Activated CD4-positive, alpha-beta T cell treated with anti-CD3 and anti-CD28 coated beads, Interleukin-2, amount 50 U/mL, for 4 hours (primary cell): ENCODE results near the gene NT5C1B.
"Not testable (repeated sequence)": the region's sequence is repeated elsewhere in the genome, so short reads cannot be mapped to it uniquely, and the experiment has no call there.

ENCODE experiments used
- DNase-seq, 2 experiments: peaks; one replicate each; pipeline ENCODE4 v3.0.0-alpha.2; 2020

NT5C1B gene

DNA sequence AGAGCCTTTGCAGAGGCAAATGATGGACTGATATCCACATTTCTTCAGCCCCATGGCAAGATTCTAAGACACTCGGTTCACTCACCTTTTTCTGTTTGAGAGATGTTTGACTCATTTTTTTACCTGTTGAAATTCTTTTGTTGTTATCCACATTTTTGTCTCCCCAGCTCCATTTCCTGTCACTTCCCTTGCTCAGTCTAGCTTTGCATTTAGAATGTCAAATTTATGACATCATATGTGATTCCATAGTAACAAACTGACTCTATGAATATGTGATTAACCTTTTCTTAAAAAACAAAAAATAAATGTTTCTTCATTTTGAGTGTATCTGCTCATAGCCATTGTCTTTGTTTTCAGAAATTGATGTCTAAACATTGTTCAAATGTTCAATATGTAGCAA is at the start of gene NT5C1B:
Gene NT5C1B, minus strand, starts transcription at position 216 of the 400 bp plus-strand sequence. Its CDS starts 101 bp downstream, at position 115.
- no peak for DNase-seq

DNA sequence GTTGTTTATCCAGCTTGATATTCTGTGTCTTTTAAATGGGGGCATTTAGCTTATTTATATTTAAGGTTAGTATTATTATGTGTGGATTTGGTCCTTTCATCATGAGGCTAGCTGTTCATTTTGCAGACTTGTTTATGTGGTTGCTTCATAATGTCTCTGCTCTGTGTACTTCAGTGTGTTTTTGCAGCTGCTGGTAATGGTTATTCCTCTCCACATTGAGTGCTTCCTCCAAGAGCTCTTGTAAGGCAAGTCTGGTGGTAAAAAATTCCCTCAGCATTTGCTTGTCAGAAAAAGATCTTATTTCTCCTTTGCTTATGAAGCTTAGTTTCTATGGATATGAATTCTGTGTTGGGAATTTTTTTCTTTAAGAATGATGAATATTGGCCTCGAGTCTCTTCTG is 47.8 kb upstream of the NT5C1B start:
- no peak for DNase-seq

DNA sequence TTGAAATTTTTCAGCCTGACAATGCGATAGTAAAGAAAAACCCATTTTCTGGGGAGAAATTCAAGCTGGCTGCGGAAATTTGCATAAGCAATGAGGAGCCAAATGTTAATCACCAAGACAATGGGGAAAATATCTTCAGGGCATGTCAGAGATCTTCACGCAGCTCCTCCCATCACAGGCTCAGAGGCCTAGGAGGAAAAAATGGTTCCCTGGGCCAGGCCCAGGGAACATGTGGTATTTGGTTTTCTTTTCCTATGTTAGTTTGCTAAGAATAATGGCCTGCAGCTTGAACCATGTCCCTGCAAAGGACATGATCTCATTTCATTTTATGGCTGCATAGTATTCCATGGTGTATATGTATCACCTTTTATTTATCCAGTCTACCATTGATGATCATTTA is 43.3 kb upstream of the NT5C1B start:
- DNase-seq, result not testable (repeated sequence)

DNA sequence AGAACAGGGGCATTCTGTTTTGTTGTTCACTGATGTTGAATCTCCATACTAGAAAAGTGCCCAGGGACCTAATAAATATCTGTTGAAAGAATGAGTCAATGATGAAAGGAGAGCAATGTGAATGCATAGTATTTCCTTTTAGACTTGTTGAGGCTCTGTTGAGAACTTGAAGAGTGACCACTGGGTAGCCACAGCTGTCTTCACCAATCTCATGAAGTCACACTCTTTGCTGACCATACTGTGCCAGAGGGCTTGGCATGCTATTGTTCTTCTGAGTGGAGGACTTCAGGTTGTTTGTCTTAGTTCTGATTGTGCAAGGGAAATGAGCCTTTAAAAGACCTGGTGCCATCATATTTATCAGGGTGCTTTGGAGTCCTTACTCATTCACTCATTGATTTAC is 41.6 kb upstream of the NT5C1B start:
- no peak for DNase-seq

DNA sequence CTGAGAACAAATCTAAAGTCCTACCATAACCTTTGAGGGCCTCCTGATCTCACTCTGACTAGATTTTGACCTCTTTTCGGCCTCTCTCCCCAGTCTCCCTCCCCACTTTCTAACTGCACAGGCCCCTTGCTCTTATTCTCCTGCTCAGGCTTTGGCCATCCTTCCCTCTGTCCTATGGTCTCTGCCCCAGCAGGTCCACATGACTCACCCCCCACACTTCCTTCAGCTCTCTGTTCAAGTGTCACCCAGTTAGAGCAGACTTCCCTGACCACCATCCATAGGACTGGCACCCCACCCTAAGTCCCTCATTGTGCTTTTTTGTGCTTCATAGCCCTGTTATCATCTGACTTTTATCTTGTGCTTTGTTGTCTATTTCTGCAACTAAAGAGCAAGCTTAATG is 41.2 kb upstream of the NT5C1B start:
- no peak for DNase-seq

DNA sequence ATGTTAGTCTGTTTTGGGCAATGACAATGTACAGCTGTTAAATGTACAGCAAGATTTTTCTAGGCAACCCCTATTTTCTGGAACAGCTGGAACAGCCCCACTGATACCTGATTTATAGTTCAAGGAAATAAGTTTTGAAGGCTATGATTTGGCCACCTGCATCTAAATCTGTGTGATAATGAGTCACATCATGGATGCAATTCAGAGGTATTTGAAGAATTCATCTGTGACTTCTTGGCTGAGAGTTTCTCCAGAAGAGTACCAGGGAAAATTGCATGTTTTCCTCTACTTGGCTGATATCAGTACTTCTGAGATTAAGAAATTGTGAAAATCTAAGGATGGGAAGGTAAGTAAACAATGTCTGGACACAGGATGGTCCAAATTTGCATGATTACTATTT is 40.7 kb upstream of the NT5C1B start:
- no peak for DNase-seq

DNA sequence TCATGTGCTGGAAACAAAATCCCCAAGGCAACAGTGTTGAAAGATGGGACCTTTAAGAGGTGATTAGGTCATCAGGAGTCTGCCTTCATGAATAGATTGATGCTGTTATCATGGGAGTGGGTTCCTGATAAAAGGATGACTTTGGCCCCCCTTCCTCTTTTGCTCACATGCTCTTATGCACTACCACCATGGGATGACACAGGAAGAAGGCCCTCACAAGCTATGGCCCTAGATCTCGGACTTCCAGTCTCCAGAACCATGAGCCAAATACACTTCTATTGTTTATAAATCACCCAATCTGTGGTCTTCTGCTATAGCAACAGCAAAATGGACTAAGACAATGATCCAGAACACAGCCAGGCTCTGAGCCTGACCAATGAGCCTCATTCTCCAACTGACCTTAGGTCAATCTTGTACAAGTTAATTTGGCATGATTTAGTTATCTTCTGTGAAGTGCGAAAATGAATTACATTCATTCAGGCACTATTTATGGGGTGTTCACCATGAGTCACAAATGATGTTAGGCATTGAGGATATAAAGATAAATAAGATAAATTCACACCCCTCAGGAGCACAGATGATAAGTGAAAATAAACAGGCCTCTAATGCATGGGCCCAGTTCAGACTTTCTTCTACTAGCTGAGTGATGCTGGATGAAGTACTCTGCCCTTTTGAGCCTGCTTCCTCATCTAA is 37.7 kb upstream of the NT5C1B start:
- DNase-seq, result no peak

DNA sequence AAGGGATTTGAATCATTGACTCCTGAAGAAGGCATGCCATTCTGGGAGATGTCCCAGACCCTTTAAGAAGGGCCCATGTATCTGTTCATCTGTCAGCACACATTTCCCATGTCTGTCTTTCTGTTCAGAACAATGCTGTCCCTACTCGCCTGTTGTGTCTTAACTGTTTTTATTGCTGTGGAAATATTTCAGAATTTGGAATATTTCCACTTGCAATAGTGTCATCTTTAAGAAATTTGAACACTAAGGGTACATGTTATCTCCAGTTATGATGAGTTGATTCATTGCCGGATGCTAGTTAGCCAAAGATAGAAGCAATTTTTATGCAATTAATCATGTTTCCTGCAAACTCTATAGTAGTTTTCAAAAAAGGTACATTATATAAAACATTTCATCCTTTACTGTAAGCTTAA is 36.9 kb upstream of the NT5C1B start:
- no peak for DNase-seq

DNA sequence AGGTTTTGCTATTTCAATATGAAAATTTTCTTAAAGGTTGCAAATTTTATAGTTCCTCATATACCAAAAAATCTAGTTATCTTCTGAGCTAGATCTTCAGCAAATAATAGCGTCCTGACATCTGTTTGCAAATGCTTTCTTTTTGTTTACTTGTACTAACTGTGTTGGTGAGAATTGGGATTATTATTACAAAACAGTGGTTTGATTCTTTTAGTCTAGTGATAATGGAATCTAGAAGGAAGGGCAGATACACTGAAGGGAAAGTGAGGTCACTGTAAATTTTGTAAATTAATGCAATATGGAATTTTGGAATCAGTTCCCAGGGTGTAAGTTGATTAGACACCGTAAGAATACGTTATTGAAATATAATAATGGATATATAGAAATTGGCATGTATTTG is 36.2 kb upstream of the NT5C1B start:
- no peak for DNase-seq

DNA sequence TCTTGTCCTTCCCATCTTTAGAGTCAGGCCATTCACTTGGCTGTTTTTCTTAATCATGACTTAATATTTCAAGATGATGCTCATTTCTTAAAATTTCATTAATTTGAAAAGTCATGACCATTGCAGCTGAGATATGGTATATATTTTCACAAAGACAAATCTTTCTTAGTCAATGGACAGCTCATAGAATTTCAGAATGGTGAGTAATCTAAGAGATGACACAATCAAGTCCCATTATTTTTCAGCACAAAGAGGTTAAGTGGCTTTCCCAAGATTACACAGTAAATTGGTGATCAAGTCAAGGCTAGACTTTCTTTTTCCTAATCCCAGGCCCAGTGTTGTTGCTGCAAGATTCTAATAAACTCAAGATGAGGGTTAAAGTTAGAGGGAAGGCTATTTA is 34.4 kb upstream of the NT5C1B start:
- DNase-seq, result no peak

DNA sequence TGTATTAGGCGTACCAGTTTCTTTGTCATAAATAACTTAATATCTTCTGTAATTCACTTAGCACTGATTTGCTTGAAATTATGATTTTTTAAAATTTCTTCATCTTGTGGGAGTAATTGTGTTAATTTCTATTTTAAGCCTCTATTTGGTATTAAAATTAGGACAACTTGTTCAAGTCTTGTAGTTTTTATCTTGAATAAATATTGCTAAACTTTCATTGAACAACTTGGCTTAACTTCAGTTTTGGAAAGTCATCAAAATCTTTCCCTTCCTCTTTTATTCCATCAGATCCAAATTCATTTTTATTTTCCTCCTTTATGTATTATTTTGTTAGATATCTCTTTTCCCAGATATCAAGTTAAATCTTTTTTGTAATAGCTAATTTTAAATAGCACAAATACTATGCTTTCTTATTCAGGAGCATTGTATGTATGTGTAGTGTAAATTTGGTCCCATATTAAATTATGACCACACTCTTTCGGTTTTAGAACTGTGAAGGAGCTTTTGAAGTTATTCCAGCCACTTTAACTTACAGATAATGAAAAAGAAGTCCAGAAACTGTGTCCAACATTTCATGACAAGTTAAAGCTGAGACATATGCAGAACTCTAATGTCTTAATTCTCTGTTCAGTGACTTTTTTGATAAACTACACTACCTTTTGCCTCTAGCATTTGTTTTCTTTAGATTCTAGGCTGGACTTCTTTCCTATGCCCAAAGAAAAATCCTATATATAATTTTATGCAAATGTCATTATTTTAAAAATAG is 31.7 kb upstream of the NT5C1B start:
- no peak for DNase-seq

DNA sequence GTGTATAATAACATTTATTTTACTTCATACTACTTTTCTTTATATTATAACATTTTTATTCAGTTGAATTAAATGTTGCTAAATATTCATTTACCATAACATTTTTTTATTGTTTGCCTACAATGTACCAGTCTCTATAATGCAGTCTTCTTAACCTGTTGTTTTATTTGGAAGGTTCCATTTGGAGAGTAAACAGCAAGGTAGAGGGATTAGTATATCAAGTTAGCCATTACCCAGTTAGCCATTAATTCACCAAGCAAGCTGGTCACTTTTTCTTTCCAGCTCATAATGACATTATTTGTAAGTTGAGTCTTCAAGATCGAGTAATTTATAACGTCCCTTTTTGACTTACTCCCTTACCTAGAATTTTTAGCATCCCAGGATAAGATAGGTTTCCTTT is 29.7 kb upstream of the NT5C1B start:
- no peak for DNase-seq

DNA sequence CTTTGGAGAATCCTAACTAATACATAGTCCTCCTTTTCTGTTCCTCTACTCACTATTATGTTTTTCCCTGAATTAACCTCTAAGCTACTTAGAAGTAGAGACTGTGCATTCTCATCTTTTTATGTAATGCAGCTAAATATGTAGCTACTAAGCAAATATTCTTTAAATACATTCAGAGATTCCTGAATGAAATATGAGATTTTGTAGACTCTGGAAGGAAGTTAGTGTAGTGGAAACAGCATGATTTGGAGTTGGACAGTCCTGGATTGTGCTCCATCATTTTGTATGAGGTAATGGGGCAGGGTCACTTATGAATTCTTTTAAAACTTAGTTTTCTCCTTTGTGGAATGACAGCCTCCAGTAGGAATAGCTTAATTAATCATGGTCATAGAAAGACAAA is 24.7 kb upstream of the NT5C1B start:
- no peak for DNase-seq

DNA sequence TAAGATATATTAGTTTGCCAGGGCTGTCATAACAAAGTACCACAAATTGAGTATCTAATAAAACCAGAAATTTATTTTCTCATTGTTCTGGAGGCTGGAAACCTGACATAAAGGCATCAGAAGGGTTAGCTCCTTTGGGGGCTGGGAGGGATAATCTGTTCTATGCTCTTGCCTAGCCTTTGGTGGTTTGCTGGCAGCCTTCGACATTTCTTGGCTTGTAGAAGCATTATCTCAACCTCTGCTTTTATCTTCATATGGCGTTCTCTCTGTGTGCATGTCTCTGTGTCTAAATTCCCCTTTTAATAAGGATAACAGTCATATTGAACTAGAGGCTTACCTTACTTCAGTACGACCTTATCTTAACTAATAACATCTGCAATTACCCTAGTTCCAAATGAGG is 22.8 kb upstream of the NT5C1B start:
- DNase-seq, result no peak

DNA sequence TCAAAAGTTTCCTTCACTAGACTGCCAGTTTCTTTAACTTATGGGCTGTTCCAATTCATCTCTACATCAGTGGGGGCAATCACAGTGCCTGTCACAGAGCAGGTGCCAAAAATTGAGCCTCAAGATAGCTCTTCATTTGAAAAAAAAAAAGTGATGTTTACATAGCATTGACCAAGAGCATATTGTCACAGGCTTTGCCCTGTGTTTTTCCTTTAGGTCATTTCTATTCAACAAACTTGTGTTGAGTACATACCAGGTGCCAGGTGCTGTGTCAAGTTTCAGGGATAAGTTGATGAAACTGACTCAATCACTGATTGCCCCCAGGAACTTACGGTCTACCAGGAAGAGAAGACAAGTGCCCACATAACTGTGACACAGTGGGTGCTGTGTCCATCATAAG is 22.2 kb upstream of the NT5C1B start:
- DNase-seq, result no peak

DNA sequence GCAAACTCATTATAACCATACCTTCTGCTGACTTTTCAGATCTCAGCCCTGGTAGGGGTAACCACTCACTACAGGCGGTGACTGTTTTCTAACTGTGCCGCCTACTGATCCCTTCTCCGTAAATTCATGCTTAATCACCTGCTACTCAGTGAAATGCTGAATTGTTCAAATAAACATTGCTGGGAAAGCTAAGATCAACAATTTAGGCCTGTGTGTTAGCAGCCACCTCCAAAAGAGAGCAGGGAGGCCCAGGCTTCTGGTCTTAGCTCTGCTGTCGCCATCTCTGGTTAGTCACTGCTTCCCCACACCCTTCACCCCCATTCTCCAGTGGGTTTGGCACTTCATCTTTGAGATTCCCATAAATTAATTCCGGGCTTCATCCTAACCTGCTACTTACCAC is 21.8 kb upstream of the NT5C1B start:
- no peak for DNase-seq

DNA sequence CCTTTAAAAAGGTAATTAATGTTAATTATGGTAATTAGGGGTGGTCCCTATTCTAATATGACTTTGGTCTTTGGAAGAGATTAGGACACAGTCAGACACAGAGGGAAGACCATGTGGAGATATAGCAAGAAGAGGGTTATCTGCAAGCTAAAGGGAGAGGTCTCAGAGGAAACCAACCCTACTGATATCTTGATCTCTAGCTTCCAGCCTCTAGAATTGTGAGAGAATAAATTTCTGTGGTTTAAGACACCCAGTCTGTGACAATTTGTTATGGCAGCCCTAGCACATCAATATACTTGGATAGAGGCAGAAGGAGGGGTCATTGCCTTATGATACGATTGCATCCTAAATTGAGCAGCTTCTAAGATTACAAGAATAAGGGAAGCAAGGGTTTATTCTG is 21.3 kb upstream of the NT5C1B start:
- no peak for DNase-seq

DNA sequence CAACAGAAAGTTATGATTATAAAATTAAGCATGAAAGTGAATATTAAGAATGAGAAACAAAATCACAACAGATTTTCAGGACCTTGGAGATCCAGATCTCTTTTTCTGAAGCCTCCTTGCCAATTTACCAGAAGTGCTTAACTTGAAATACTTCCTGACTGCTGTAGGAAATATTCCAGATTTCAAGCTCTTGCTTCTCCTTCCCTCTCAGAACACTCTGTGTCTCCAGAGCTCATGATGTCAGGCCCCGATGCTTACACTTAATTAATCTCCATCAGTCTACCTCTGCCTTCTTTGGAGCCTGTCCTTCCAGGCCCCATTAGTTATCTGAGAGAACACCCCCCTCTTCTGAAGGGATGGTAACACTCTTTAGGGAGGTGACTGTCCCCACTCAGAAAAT is 20.7 kb upstream of the NT5C1B start:
- DNase-seq, result no peak

DNA sequence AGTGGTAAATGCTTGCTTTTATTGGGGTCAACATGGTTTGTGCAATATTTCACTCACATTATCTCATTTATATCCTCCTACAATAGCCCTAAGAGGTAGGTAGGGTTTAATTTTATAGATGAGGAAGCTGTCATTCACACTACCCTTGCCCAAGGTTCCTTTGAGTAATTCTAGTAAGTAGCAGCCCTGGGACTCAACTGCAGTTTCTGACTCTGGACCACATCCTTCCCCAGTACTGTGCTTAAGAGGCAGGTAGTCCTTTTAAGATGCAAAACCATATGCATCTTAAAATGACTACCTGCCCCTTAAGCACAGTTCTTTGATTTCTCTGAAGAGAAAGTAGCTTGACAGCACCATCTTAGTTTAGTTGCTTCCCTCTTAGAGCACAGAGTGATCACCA is 15.7 kb upstream of the NT5C1B start:
- no peak for DNase-seq

DNA sequence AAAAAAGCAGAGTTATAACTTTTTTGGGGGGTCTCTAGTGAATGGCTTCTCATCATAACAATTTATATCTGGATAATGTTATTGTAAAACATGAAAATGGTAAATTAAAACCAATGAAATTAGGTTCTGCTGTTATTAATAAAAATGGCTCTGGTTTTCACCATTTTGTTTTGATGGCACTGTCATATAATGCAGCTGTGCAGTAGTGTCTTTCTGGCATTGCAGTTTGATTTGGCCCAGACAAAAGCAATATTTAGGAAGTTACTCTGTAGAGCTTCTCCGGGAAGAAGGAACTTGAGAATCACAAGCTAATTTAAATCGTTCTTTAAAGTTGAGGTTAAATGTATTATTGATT is 15.1 kb upstream of the NT5C1B start:
- DNase-seq, result no peak

DNA sequence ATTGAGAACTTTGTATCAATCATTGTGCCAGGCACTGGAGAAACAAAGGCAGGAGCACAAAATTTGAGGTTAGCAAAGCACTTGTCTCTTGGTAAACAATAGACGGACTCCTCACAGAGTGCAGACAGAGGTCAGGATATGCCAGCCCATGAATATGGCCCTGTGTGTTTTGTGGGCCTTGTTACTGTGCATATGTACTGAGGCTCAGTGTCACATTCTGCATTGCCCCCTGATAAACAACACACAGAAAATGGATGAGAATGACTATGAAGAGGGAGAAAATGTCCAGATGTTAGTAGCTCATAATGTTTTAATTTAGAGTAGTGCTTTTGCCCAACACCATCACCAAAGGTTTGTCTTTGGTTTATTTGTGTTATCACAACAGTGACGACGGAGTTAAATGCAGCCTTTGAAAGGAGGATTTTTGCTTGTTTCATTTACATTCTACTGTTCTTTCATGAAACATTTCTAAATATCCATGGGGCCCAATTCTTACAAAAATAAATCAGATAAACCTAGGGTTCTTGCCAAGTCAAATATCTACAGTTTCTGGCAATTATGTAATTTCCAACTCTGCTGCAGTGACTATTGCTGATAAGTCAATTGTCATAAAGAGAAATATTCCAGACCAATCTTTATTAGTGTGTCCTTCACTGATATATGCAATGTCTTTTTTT is 14.6 kb upstream of the NT5C1B start:
- no peak for DNase-seq

DNA sequence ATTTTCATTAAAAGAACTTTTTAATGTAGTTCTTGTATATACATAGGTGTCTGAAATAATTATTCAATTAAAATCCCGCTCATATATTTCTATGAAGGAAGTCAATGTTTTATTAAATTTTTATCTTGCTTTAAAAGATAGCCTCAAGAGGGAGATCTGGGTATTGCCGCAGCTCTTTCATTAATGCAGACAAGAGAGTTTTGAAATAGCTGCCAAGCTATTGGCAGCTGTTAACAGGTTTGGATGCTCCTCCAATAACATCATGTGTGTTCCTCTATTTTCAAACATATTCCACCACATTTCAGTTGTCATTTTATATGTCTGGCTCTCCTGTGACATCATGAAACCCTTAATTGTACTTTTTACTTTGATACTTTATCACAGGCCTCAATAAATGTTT is 12.9 kb upstream of the NT5C1B start:
- DNase-seq, result no peak

DNA sequence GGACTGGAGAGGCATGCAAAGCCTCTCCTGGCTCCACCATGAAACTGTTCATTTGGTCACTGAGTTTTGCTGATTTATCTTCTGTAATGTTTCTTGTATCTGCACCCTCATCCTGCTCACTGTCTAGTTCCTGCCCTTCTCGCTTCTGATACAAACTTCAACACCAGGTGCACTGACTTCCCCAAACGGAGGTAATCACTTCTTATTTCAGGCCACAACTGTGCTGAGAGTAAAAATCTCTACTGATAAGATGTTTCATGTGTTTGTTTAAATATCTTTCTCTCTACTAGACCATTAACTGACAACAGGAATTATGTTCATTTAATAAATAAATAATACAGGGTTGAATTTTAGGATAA is 10.9 kb upstream of the NT5C1B start:
- no peak for DNase-seq

DNA sequence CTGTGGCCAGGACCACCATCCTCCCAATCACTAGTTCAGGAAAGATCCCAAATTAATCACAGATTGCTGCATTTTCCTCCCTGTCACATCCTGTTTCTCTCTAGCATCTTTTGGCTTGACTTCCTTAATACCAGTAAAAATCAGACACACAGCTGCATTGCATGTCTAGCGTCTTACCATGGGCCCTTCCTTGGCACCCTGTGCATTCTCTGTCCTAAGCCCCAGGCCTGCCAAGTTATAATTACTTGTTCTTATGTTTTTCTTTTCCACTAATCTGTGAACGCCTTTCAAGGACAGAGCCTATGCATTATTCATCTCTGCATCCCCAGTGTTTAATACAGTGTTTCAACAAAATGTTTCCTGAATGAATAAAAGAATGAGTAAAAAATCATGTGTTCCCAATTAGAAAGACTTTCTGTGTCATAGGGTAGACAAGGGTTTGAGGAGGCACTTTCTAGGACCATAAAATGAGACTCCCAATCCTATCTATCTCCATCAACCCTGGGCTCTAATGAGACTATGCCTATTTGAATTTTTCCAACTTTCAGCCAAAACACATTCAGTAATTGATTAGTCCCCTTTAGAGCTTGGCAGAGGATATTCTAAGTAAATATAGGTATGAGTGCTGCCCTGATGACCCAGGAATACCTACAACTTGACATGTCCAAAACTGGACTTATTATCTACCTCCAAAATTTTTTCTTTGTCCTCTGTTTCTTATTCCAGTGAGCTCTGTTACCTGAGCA is 10.3 kb upstream of the NT5C1B start:
- DNase-seq, result no peak
